HG03442 (cell line): ENCODE measurements around the gene RAD51B.
"Not testable (repeated sequence)": the region's sequence is repeated elsewhere in the genome, so short reads cannot be mapped to it uniquely, and the experiment has no call there.

Experiments used
- ATAC-seq: cut with Tn5 transposase; IDR thresholded peaks from one replicate; pipeline ENCODE4 v1.9.1; 2021; ENCODE audit warnings: mild to moderate bottlenecking, moderate library complexity; ENCODE audit not compliant: unreplicated experiment

RAD51B gene

GRCh38 chr14:67977434-67978034, 158.0 kb downstream of the RAD51B start:
- ATAC-seq: no peak

GRCh38 chr14:67978749-67979148, 159.2 kb downstream of the RAD51B start:
- no peak for ATAC-seq

- ATAC-seq: no peak
These were observed 163.4 kb downstream of the RAD51B start for GRCh38 chr14:67982711-67983608.

GRCh38 chr14:67984274-67984673, 164.7 kb downstream of the RAD51B start:
- no peak for ATAC-seq

GRCh38 chr14:67986131-67986841, 166.7 kb downstream of the RAD51B start:
- no peak for ATAC-seq

- no peak for ATAC-seq
These were observed 168.0 kb downstream of the RAD51B start for GRCh38 chr14:67987606-67988005.

- not testable (repeated sequence) for ATAC-seq
These were observed 168.6 kb downstream of the RAD51B start for GRCh38 chr14:67988210-67988609.

GRCh38 chr14:67990576-67990975, 171.0 kb downstream of the RAD51B start:
- ATAC-seq: no peak

- ATAC-seq: no peak
These were observed 175.0 kb downstream of the RAD51B start for GRCh38 chr14:67994531-67994930.

GRCh38 chr14:67996235-67996634, 176.7 kb downstream of the RAD51B start:
- no peak for ATAC-seq

- no peak for ATAC-seq
These were observed 179.3 kb downstream of the RAD51B start for GRCh38 chr14:67998834-67999233.

- no peak for ATAC-seq
These were observed 179.7 kb downstream of the RAD51B start for GRCh38 chr14:67999290-67999689.

GRCh38 chr14:67999705-68000384, 180.3 kb downstream of the RAD51B start:
- ATAC-seq: no peak

GRCh38 chr14:68000511-68000910, 180.9 kb downstream of the RAD51B start:
- ATAC-seq: no peak

GRCh38 chr14:68008491-68008890, 188.9 kb downstream of the RAD51B start:
- ATAC-seq: no peak

GRCh38 chr14:68011406-68012028, 191.9 kb downstream of the RAD51B start:
- no peak for ATAC-seq

- ATAC-seq: no peak
These were observed 193.3 kb downstream of the RAD51B start for GRCh38 chr14:68012871-68013270.

GRCh38 chr14:68013326-68013725, 193.7 kb downstream of the RAD51B start:
- no peak for ATAC-seq

GRCh38 chr14:68014771-68015170, 195.2 kb downstream of the RAD51B start:
- no peak for ATAC-seq

- ATAC-seq: no peak
These were observed 196.0 kb downstream of the RAD51B start for GRCh38 chr14:68015356-68016254.
